Endodermal cell (in vitro differentiated cells): ENCODE measurements around the gene CABP4. TPM values are rescaled to one million over a fixed set of nuclear protein-coding genes. Genes with fewer than 3 reads are reported as not detected.

Source experiments
- DNase-seq: peaks from one replicate; pipeline ENCODE4 v3.0.0-alpha.2; 2017
- H3K27ac ChIP-seq: 2 replicates; pipeline ENCODE4 v1.5.1; 2013; ENCODE audit warnings: mild to moderate bottlenecking, low read depth, low read length, moderate library complexity
- H3K27me3 ChIP-seq: 2 replicates; pipeline ENCODE4 v1.6.1; 2013; ENCODE audit warnings: mild to moderate bottlenecking, low read length, moderate library complexity; ENCODE audit not compliant: insufficient read depth, control insufficient read depth, poor library complexity, severe bottlenecking
- H3K36me3 ChIP-seq: 2 replicates; pipeline ENCODE4 v1.7.0; 2013; ENCODE audit warnings: mild to moderate bottlenecking, low read length, moderate library complexity; ENCODE audit not compliant: control insufficient read depth, insufficient read depth
- H3K4me1 ChIP-seq: one replicate; pipeline ENCODE4 v1.7.0; 2013; ENCODE audit warnings: low read length; ENCODE audit not compliant: control insufficient read depth, insufficient read depth
- H3K4me3 ChIP-seq: 2 replicates; pipeline ENCODE4 v1.5.1; 2013; ENCODE audit warnings: mild to moderate bottlenecking, low read length, moderate library complexity
- H3K9ac ChIP-seq: 2 replicates; pipeline ENCODE4 v1.6.1; 2013; ENCODE audit warnings: mild to moderate bottlenecking, low read length, moderate library complexity; ENCODE audit not compliant: poor library complexity, severe bottlenecking; ENCODE audit errors: extremely low read depth
- H3K9me3 ChIP-seq: 2 replicates; pipeline ENCODE4 v1.6.1; 2013; ENCODE audit warnings: mild to moderate bottlenecking, low read length, moderate library complexity; ENCODE audit not compliant: control insufficient read depth
- H3K27ac Mint-ChIP-seq: 2 replicates; pipeline ENCODE4 v1.8.0; 2020; ENCODE audit warnings: mixed read lengths
- H3K27me3 Mint-ChIP-seq: 2 replicates; pipeline ENCODE4 v1.8.0; 2021; ENCODE audit warnings: mild to moderate bottlenecking, mixed read lengths; ENCODE audit not compliant: insufficient read depth
- H3K36me3 Mint-ChIP-seq: 2 replicates; pipeline ENCODE4 v1.8.0; 2020; ENCODE audit warnings: low read depth, mixed read lengths
- H3K4me1 Mint-ChIP-seq: 2 replicates; pipeline ENCODE4 v1.8.0; 2020; ENCODE audit warnings: mixed read lengths
- H3K4me3 Mint-ChIP-seq: 2 replicates; pipeline ENCODE4 v1.8.0; 2020; ENCODE audit warnings: mild to moderate bottlenecking, moderate library complexity, mixed read lengths
- H3K9me3 Mint-ChIP-seq: 2 replicates; pipeline ENCODE4 v1.8.0; 2020; ENCODE audit warnings: mild to moderate bottlenecking, mixed read lengths
- WGBS, 2 experiments: methylation state at CpG; one replicate each; pipeline versions ENCODE4 v1.1.5 to v1.1.7; 2013; ENCODE audit warnings: missing lambda C conversion rate in 2 of 2, mixed read lengths in 1 of 2; ENCODE audit not compliant: insufficient coverage in 1 of 2, insufficient read length in 1 of 2; 5-methylcytosine and 5-hydroxymethylcytosine counted together
- total RNA-seq, 2 donors: library from RNA; stranded (reverse); fragmentation: NEBNext Ultra II Directional in 1 of 2; extraction: Animal tissue kit (Norgen Biotek cat#: 25700) in 1 of 2; gene quantifications; 2 replicates in 1 of 2; 3 replicates in 1 of 2; pipeline ENCODE4 v1.2.1, GENCODE V29; 2021
- TF ChIP-seq, protein P1 (sequence below): fragments of 200-600 bp; sonication (generic); conservative IDR thresholded peaks from 2 replicates; pipeline ENCODE4 v1.5.0; 2021; ENCODE audit warnings: antibody characterized with exemption, mild to moderate bottlenecking

Gene CABP4
- total RNA-seq, 2 donors from 2014 or later, result not detected

- peaks cover 14% of the 10 kb centered on the region for H3K4me1 Mint-ChIP-seq
- WGBS, 2 experiments, result 71 to 83% methylated on average over 8 to 17 of the region's 17 CpGs
- TF ChIP-seq, protein P1, sequence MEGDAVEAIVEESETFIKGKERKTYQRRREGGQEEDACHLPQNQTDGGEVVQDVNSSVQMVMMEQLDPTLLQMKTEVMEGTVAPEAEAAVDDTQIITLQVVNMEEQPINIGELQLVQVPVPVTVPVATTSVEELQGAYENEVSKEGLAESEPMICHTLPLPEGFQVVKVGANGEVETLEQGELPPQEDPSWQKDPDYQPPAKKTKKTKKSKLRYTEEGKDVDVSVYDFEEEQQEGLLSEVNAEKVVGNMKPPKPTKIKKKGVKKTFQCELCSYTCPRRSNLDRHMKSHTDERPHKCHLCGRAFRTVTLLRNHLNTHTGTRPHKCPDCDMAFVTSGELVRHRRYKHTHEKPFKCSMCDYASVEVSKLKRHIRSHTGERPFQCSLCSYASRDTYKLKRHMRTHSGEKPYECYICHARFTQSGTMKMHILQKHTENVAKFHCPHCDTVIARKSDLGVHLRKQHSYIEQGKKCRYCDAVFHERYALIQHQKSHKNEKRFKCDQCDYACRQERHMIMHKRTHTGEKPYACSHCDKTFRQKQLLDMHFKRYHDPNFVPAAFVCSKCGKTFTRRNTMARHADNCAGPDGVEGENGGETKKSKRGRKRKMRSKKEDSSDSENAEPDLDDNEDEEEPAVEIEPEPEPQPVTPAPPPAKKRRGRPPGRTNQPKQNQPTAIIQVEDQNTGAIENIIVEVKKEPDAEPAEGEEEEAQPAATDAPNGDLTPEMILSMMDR, result no peak
- Histone ChIP-seq H3K36me3 (no peaks in the 10 kb centered on the region), H3K27me3 (peaks cover 8% of the 10 kb centered on the region), H3K4me3 (no peak overlapping the region), H3K27ac (no peak overlapping the region), H3K4me1 (peaks cover 14% of the 10 kb centered on the region), H3K9me3 (no peaks in the 10 kb centered on the region), H3K9ac (no peak overlapping the region)
- peaks cover 30% of the 10 kb centered on the region for H3K27me3 Mint-ChIP-seq
- peak overlapping the region; percentile 26 for H3K27ac Mint-ChIP-seq
- H3K9me3 Mint-ChIP-seq, result no peaks in the 10 kb centered on the region
- no peaks in the 10 kb centered on the region for H3K36me3 Mint-ChIP-seq
- DNase-seq, result peak; percentile 59
- H3K4me3 Mint-ChIP-seq, result no peak overlapping the region
Measured at GRCh38 chr11:67410984-67411784, 44.0 kb upstream of the CABP4 start.

GRCh38 chr11:67411785-67412152, 43.4 kb upstream of the CABP4 start:
- Mint-ChIP-seq H3K4me3 (no peak overlapping the region), H3K27ac (no peak overlapping the region), H3K9me3 (no peaks in the 10 kb centered on the region), H3K36me3 (no peaks in the 10 kb centered on the region), H3K4me1 (peaks cover 20% of the 10 kb centered on the region), H3K27me3 (peaks cover 30% of the 10 kb centered on the region)
- peaks cover 14% of the 10 kb centered on the region for H3K4me1 ChIP-seq
- no peaks in the 10 kb centered on the region for H3K9me3 ChIP-seq
- 61 to 88% methylated on average over 2 to 7 of the region's 7 CpGs for WGBS, 2 experiments
- peaks cover 8% of the 10 kb centered on the region for H3K27me3 ChIP-seq
- no peak overlapping the region for H3K4me3 ChIP-seq
- H3K36me3 ChIP-seq, result no peaks in the 10 kb centered on the region
- DNase-seq, result no peak
- no peak overlapping the region for H3K9ac ChIP-seq
- TF ChIP-seq, protein P1, result no peak
- no peak overlapping the region for H3K27ac ChIP-seq

GRCh38 chr11:67412495-67413179, 42.5 kb upstream of the CABP4 start:
- H3K4me3 ChIP-seq, result no peak overlapping the region
- TF ChIP-seq, protein P1, result no peak
- no peak overlapping the region for H3K4me3 Mint-ChIP-seq
- H3K27me3 ChIP-seq, result peaks cover 8% of the 10 kb centered on the region
- DNase-seq, result no peak
- H3K9me3 Mint-ChIP-seq, result no peaks in the 10 kb centered on the region
- 85% methylated on average over 8 to 9 of the region's 9 CpGs for WGBS, 2 experiments
- H3K9ac ChIP-seq, result no peak overlapping the region
- no peak overlapping the region for H3K27ac Mint-ChIP-seq
- peaks cover 14% of the 10 kb centered on the region for H3K4me1 ChIP-seq
- H3K27ac ChIP-seq, result no peak overlapping the region
- no peaks in the 10 kb centered on the region for H3K36me3 Mint-ChIP-seq
- no peaks in the 10 kb centered on the region for H3K36me3 ChIP-seq
- H3K27me3 Mint-ChIP-seq, result peaks cover 26% of the 10 kb centered on the region
- peaks cover 21% of the 10 kb centered on the region for H3K4me1 Mint-ChIP-seq
- no peaks in the 10 kb centered on the region for H3K9me3 ChIP-seq
